H1 (cell line): ENCODE measurements around the gene C12orf43.

Experiments
- ASH2L ChIP-seq: fragments of 200-600, 300-600 bp; sonication (generic); IDR thresholded peaks from one replicate; pipeline ENCODE4 v1.7.1; 2017; ENCODE audit warnings: low read length
- ATF2 ChIP-seq: IDR thresholded peaks from 2 replicates; pipeline ENCODE4 v1.6.1; 2012; ENCODE audit warnings: low read length, inconsistent platforms
- BACH1 ChIP-seq: IDR thresholded peaks from 2 replicates; pipeline ENCODE4 v1.6.1; 2012; ENCODE audit warnings: low read length, improper control_type of control experiment
- CHD1 ChIP-seq: IDR thresholded peaks from 2 replicates; pipeline ENCODE4 v1.6.1; 2012; ENCODE audit warnings: low read depth, low read length, improper control_type of control experiment
- EZH2 ChIP-seq: fragments of 200-600 bp; sonication (generic); IDR thresholded peaks from 2 replicates; pipeline ENCODE4 v1.7.1; 2012; ENCODE audit warnings: low read depth, mild to moderate bottlenecking, moderate library complexity, low read length, inconsistent platforms; ENCODE audit not compliant: severe bottlenecking
- KDM1A ChIP-seq: fragments of 200-600, 300-600 bp; sonication (generic); IDR thresholded peaks from 2 replicates; pipeline ENCODE4 v1.7.1; 2016; ENCODE audit warnings: mild to moderate bottlenecking, low read length, borderline replicate concordance
- MAFK ChIP-seq: IDR thresholded peaks from 2 replicates; pipeline ENCODE4 v1.6.1; 2012; ENCODE audit warnings: low read depth, mild to moderate bottlenecking, improper control_type of control experiment, low read length
- POLR2A ChIP-seq, 2 experiments: IDR thresholded peaks; 1 replicate in 1 of 2; 2 replicates in 1 of 2; pipeline ENCODE4 v1.6.1; 2011; ENCODE audit warnings: low read depth in 2 of 2, low read length in 2 of 2, mild to moderate bottlenecking in 2 of 2; ENCODE audit errors: control extremely low read depth in 1 of 2
- POLR2AphosphoS5 ChIP-seq: IDR thresholded peaks from 2 replicates; pipeline ENCODE4 v1.6.1; 2011; ENCODE audit warnings: low read depth, low read length
- RAD21 ChIP-seq, 2 experiments: IDR thresholded peaks in 1 of 2; conservative IDR thresholded peaks in 1 of 2; 2 replicates each; pipeline ENCODE4 v1.6.1; 2011; ENCODE audit warnings: low read depth in 2 of 2, low read length in 2 of 2, improper control_type of control experiment in 1 of 2, inconsistent platforms in 1 of 2, mild to moderate bottlenecking in 1 of 2, moderate library complexity in 1 of 2
- RFX5 ChIP-seq: IDR thresholded peaks from 2 replicates; pipeline ENCODE4 v1.6.1; 2011; ENCODE audit warnings: low read depth, low read length, improper control_type of control experiment, borderline replicate concordance
- TF ChIP-seq, protein P1 (sequence below), 3 experiments: IDR thresholded peaks; 1 replicate in 2 of 3; 2 replicates in 1 of 3; pipeline versions ENCODE4 v1.5.1 to v1.6.1; 2011; ENCODE audit warnings: low read length in 3 of 3, mild to moderate bottlenecking in 3 of 3, inconsistent platforms in 2 of 3, low read depth in 1 of 3, moderate library complexity in 1 of 3; ENCODE audit not compliant: insufficient read depth in 1 of 3; ENCODE audit errors: control extremely low read depth in 1 of 3

- TF ChIP-seq ATF2: no peak
- TF ChIP-seq EZH2: no peak
- TF ChIP-seq RAD21 (IDR thresholded peaks at IDR 0.05 in 1 of 2, conservative IDR thresholded peaks at IDR 0.05 in 1 of 2; ENCODE audit: low read depth in 2 of 2, low read length in 2 of 2): no peak
- TF ChIP-seq POLR2A (IDR thresholded peaks at IDR 0.05; ENCODE audit: control extremely low read depth in 1 of 2, low read depth in 2 of 2, low read length in 2 of 2): no peak
- TF ChIP-seq, protein P1, sequence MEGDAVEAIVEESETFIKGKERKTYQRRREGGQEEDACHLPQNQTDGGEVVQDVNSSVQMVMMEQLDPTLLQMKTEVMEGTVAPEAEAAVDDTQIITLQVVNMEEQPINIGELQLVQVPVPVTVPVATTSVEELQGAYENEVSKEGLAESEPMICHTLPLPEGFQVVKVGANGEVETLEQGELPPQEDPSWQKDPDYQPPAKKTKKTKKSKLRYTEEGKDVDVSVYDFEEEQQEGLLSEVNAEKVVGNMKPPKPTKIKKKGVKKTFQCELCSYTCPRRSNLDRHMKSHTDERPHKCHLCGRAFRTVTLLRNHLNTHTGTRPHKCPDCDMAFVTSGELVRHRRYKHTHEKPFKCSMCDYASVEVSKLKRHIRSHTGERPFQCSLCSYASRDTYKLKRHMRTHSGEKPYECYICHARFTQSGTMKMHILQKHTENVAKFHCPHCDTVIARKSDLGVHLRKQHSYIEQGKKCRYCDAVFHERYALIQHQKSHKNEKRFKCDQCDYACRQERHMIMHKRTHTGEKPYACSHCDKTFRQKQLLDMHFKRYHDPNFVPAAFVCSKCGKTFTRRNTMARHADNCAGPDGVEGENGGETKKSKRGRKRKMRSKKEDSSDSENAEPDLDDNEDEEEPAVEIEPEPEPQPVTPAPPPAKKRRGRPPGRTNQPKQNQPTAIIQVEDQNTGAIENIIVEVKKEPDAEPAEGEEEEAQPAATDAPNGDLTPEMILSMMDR (IDR thresholded peaks at IDR 0.05; ENCODE audit: control extremely low read depth in 1 of 3, insufficient read depth in 1 of 3, low read depth in 1 of 3, low read length in 3 of 3): no peak
- no peak for TF ChIP-seq ASH2L
- no peak for TF ChIP-seq BACH1
- no peak for TF ChIP-seq POLR2AphosphoS5
- no peak for TF ChIP-seq CHD1
- no peak for TF ChIP-seq KDM1A
- no peak for TF ChIP-seq MAFK
- TF ChIP-seq RFX5: no peak
These were observed 49.1 kb upstream of the C12orf43 start for GRCh38 chr12:121065345-121065744.
